ENCODE data around the gene MLEC.

GRCh38 chr12:120658286-120659150 is 28.4 kb upstream of the MLEC start:
- TF ChIP-seq POLR2AphosphoS5 (IDR thresholded peaks at IDR 0.05; ENCODE audit: low read depth, low read length) (no peak), POLR2A (IDR thresholded peaks at IDR 0.05; ENCODE audit: low read depth, low read length) (no peak), TAF1 (IDR thresholded peaks at IDR 0.05; ENCODE audit: borderline replicate concordance, low read depth, low read length) (no peak)
